Epithelial cell of proximal tubule (primary cell): ENCODE data around the gene ATP11C. TPM values are rescaled to one million over a fixed set of nuclear protein-coding genes. Genes with fewer than 3 reads are reported as not detected.

Experiments
- DNase-seq: peaks from one replicate; pipeline ENCODE4 v3.0.0-alpha.2; 2011; ENCODE audit warnings: low read depth
- H3K4me3 ChIP-seq: 2 replicates; pipeline ENCODE4 v1.5.1; 2011; ENCODE audit warnings: low read depth, mild to moderate bottlenecking, low read length
- CTCF ChIP-seq: conservative IDR thresholded peaks from 2 replicates; pipeline ENCODE4 v1.5.1; 2012; ENCODE audit warnings: low read depth, mild to moderate bottlenecking, low read length
- total RNA-seq: library from RNA; depleted of rRNA; stranded (reverse); fragments of >200 nt; gene quantifications from 2 replicates; pipeline ENCODE4 v1.2.3, GENCODE V29; 2015

The ATP11C gene
- total RNA-seq, 1 donor from 2014 or later: 19.4 TPM

- H3K4me3 ChIP-seq: no peak overlapping the region
- DNase-seq: no peak
- TF ChIP-seq CTCF: no peak
Measured at GRCh38 chrX:139828033-139828432, 104.8 kb downstream of the ATP11C start.

GRCh38 chrX:139826065-139827044 lies 106.5 kb downstream of the ATP11C start:
- no peak overlapping the region for H3K4me3 ChIP-seq
- no peak for TF ChIP-seq CTCF
- no peak for DNase-seq

- no peak overlapping the region for H3K4me3 ChIP-seq
- TF ChIP-seq CTCF: no peak
- DNase-seq: no peak
Measured at GRCh38 chrX:139825618-139826017, 107.2 kb downstream of the ATP11C start.

- DNase-seq: no peak
- no peak for TF ChIP-seq CTCF
- no peak overlapping the region for H3K4me3 ChIP-seq
Measured at GRCh38 chrX:139823806-139824205, 109.0 kb downstream of the ATP11C start.

GRCh38 chrX:139820358-139820984 lies 112.4 kb downstream of the ATP11C start:
- H3K4me3 ChIP-seq: no peak overlapping the region
- no peak for DNase-seq
- no peak for TF ChIP-seq CTCF

- H3K4me3 ChIP-seq: no peak overlapping the region
- no peak for TF ChIP-seq CTCF
- no peak for DNase-seq
Measured at GRCh38 chrX:139816204-139816603, 116.6 kb downstream of the ATP11C start.

- no peak for TF ChIP-seq CTCF
- no peak overlapping the region for H3K4me3 ChIP-seq
- no peak for DNase-seq
Measured at GRCh38 chrX:139815771-139816170, 117.1 kb downstream of the ATP11C start.
